GM19239 (cell line): ENCODE results near the gene MPO.
A peak's percentile ranks its signal among the peaks of the same experiment; 100 is the strongest.

Experiments used
- DNase-seq: peaks from one replicate; pipeline ENCODE4 v3.0.0; 2011; ENCODE audit warnings: low spot score; ENCODE audit not compliant: insufficient read length
- FAIRE-seq: peaks from 2 replicates; lab custom pipeline; 2011; peaks lifted over from hg19 to GRCh38; lab: Jason Lieb, UNC

Gene MPO

DNA sequence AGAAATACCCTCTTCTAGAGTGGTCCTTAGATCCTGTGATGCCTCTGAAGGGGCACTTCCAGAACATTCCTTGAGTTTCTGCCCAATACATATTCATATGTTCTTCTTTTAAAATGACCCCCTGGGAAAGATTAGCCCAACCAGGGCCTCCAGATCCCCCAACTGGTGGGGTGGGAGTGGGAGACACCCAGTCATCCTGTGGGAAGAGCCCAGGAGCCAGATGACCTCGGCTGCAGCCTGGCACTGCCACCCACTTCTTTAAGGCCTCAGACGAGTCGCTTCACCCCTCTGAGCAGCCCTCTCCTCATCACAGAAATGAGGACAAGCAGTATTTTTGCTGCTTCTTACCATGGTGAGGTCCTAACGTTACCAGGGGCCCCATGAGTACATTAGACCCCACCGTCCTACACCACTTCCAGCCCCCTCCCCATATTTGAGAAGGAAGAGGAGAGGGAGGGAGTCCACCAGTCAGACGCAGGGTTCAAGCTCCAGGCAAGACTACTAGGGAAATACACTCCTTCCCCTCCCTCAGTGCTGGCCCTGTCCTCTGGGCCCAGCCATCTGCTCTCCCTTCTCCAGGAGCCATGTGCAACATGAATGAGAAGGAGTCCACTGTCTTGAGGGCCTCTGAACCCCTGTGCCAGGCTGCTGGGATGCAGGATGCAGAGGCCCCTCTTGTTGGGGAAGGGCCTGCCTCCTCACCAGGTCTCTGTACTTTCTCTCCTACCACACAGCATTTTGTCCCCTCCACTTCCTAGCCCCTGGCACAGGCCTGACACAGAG is 11.8 kb downstream of the MPO start:
- no peak for DNase-seq
- no peak for FAIRE-seq

DNA sequence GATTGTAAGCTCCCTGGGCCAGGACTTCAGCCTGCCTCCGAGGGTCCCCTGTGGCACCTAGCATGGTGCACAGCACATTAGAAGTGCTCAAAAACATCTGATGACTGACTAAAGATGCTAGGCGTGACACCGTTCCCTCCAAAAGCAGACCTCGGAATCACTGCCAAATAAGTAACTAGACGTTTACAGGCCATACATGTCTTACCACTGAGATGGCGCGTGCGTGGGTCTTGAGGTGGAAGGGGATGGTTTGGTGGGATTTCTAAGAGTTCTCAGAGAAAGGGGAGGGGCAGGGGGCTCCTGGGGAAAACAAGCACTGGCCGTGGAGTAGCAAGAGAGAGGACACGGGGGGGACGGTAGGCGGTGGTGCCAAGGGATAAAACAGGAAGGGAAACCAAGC is 12.4 kb downstream of the MPO start:
- DNase-seq (no peak), FAIRE-seq (no peak)

DNA sequence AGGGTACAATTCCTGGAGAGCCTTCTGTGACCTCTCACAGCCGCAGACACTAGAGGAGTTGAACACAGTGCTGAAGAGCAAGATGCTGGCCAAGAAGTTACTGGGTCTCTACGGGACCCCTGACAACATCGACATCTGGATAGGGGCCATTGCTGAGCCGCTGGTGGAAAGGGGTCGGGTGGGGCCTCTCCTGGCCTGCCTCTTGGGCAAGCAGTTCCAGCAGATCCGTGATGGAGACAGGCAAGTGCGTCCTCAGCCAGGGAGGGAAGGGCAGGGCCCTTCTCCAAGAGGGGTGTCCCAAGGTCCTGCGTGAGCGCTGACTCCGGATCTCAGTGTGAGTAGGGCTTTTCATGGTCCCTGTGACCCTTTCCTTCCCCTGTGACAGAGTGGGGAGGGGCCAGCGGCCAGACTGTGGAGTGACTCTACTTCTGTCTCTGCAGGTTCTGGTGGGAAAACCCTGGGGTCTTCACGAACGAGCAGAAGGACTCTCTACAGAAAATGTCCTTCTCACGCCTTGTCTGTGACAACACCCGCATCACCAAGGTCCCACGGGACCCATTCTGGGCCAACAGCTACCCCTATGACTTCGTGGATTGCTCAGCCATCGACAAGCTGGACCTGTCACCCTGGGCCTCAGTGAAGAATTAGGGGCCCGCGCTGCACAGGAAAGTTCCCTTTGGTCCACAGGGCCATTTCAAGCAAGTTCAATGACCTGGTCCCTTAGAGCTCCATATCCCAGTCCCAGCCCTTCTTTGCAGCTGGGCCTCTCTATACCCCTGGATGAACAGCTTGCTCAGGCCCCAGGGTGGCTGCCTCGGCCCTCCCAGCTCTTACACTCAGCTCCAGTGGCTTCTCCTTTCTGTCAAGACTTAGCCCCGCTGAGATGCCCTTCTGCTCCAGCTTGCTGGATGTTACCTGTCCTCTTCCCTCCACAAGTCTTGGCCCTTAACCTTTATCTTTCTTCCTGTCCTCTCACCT is 13.1 kb downstream of the MPO start:
- DNase-seq = no peak
- no peak for FAIRE-seq

DNA sequence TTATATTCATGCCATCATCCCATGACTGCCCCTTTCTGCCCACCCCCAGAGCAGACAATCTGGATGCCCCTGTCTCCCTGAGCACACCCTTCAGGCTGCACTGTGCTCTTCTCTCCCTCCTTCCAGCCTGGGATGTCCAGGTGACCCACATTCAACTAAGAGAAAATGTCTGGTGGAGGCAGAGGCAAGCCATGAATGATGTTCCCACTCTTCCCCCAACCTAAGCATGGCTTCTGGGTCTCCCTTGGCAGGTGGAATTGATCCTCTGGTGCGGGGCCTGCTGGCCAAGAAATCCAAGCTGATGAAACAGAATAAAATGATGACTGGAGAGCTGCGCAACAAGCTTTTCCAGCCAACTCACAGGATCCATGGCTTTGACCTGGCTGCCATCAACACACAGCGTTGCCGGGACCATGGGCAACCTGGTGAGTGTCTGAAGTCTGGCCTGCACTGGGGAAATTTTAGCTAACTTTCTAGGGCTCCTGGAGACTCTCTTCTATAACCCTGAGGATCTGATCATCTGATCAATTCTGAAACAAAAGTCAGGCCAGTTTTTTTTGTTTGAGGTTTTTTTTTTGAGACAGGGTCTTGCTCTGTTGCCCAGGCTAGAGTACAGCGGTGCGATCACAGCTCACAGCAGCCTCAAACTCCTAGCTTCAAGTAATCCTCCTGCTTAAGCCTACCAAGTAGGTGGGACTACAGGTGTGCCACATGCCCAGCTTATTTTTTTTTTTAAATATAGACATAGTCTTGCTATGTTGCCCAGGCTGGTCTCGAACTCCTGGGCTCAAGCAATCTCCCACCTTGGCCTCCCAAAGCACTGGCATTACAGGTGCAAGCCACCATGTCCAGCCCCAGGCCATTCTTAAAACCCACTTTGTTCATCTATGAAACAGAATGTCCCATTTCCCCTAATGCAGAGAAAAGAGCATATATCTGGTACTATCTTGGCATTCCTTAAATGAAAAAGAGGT is 14.5 kb downstream of the MPO start:
- DNase-seq = no peak
- FAIRE-seq = no peak

DNA sequence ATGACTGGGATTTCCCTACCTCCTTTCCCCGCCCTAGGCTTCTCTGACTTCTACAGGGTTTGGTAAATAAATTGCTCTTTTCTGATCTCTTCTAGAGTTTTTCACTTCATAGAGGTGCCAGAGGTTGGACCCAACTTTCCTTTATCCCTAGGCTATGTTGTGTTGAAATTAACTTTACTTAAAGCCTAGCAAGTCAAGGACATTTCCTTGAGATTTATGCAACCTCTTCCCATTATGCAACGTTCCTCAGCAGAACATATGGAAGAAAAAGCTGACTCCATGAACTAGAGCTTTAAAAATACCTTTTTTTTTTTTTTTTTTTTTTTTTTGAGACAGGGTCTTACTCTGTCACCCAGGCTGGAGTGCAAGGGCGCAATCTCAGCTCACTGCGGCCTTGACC is 15.5 kb downstream of the MPO start:
- FAIRE-seq = no peak
- DNase-seq = no peak

DNA sequence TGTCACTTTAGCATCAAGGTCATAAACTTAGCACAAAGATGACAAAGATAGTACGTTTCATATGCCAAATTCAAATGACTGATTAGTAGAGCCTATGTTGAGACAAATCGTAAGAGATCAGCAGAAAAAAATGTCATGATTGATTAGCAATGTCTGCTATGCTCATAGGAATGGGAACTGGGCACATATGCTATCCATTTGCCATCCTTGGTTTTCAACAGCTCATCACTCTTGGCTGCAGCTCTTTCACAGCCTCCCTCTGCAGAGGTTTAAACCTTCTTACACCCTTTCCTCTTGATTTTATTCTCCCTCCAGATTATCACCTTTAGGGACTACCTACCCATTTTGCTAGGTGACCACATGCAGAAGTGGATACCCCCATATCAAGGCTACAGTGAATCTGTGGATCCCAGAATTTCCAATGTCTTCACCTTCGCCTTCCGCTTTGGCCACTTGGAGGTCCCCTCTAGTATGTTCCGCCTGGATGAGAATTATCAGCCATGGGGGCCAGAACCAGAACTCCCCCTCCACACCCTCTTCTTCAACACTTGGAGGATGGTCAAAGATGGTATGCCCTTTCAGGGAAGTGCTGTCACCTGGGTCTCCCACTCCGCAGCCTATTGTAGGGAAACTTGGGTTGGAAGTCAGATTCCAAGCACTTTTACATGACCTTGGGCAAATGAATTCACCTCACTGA is 16.2 kb downstream of the MPO start:
- no peak for FAIRE-seq

DNA sequence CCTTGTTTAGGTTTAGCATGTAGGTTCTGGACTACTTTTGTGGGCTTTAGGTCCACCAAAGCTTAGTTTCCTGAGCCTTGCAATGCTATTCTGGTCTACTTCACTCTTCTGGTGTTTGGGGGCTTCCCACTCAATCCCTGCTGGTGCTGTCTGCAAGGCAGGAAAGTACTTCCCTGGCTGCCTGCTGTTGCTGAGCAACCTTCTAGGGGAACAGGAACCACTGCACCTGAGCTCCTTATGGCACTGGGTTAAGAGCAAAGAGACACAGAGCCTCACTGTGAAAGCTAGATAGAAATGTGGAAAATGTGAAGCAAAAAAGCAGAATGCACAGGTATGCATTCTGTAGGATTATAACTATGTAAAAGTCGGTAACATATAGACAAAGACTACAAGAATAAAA is 17.0 kb downstream of the MPO start:
- no peak for FAIRE-seq
- no peak for DNase-seq

More for the DNA sequence above, 16.2 kb downstream of the MPO start:
- DNase-seq = no peak

DNA sequence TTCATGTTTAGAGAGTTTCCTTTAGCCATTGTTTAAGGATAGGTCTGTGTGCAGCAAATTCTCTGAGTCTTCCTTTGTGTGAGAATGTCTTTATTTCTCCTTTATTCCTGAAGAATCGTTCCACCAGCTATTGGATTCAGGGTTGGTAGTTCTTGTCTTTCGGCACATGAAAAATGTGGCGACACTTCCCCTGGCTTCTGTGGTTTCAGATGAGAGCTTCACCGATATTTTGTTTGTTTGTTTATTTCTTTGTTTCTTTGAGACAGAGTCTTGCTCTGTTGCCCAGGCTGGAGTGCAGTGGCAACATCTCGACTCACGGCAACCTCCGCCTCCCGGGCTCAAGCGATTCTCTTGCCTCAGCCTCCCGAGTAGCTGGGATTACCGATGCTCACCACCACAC is 18.6 kb downstream of the MPO start:
- FAIRE-seq = no peak
- DNase-seq = no peak

DNA sequence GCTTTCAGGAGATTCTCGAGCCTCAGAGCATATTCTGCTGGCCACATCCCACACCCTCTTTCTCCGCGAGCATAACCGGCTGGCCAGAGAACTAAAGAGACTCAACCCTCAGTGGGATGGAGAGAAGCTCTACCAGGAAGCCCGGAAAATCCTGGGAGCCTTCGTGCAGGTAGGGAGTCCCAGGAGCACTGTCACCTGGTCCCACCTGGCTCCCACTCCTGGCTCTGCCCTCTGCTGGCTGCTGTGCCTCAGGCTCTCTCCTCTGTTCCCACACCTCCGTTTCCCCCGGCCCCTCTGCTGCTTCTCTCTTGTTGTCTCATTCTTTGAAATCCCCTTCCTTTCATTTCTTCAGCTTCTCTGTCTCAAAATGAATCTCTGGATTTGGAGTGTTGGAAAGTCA is 25.9 kb downstream of the MPO start:
- DNase-seq (no peak), FAIRE-seq (no peak)

DNA sequence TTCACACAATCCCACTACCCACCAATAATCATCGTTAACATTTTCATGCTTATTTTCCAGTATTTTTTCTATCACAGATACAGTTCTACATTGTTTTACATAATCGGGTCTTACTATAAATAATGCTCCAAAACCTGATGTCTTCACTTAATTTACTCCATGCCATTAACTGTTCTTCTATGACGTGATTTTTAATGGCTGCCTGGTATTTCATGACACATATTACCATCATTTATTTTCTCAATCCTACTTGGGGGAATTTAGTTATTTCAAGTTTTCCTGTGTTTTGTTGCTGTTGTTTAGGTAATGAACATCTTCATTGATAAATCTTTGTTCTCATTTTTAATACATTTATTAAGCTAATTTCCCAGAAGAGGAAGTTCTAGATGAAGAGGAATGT is 27.7 kb downstream of the MPO start:
- FAIRE-seq = no peak
- DNase-seq = no peak

DNA sequence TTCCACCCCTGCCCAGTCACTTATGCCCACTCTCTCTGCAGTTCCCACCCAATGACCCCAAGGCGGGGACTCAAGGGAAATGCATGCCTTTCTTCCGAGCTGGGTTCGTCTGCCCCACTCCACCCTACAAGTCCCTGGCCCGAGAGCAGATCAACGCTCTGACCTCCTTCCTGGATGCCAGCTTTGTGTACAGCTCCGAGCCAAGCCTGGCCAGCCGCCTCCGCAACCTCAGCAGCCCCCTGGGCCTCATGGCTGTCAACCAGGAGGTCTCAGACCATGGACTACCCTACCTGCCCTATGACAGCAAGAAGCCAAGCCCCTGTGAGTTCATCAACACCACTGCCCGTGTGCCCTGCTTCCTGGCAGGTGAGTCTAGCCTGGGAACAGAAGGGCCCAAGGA is 28.6 kb downstream of the MPO start:
- DNase-seq = no peak
- no peak for FAIRE-seq

DNA sequence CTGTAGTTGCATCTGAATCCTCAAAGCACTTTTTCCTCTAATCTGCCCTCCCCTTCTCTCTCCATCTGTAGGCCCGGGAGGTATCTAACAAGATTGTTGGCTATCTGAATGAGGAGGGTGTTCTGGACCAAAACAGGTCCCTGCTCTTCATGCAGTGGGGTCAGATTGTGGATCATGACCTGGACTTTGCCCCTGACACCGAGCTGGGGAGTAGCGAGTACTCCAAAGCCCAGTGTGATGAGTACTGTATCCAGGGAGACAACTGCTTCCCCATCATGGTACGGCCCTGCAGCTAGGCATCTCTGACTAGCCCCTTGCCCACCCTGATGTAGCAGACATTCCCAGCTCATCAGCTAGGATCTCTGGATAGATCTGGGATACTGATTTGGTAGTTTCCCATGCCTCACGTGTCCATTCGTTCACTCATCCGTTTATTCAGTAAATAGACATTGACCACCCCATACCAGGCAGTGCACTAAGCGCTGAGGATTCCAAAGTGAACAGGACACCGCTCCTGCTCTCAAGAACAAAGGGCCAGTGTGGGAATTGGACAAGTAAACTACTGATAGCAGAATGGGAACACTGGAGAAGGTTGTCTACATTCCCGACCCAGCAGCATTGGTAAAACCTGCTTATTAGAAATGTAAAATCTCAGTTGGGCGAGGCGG is 30.3 kb downstream of the MPO start:
- FAIRE-seq (no peak), DNase-seq (no peak)

DNA sequence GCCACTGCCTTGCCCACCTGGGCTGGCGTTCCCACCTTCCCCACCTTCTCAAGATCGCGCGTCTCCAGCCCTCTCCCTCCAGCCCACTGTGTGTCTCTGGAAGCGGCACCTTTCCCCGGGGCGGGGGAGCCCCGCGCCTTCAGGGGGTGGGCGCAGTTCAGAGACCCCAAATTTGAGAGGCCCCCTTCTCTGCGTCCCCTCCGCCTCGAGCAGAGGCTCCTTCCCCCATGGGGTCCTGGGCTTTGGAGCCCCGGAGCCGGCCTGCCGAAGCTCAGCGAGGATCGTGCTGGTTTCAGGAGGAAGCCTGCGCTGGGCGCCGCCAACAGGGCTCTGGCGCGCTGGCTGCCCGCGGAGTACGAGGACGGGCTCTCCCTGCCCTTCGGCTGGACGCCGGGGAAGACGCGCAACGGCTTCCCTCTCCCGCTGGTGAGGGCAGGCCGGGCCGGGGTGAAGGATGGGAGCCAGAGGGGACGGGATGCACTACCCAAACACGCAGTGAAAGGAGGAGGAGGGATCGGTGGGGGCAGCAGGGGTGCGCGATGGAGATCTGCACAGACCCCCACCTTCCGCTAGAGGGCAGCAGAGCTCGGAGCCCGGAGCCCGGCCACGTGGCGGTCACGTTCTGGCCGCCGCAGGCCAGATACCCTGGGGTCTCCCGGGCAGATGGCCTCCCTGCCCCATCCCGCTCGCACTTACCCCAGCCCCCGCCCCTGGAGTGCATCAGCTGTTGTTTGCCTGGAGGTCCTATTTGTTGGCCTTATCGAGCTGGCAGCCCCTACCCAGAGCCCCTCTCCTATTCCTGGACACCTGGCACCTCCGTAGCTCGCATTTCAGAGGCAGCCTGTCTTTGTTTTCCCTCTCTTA is 31.2 kb downstream of the MPO start:
- DNase-seq (peak; percentile 88), FAIRE-seq (peak; percentile 83)

DNA sequence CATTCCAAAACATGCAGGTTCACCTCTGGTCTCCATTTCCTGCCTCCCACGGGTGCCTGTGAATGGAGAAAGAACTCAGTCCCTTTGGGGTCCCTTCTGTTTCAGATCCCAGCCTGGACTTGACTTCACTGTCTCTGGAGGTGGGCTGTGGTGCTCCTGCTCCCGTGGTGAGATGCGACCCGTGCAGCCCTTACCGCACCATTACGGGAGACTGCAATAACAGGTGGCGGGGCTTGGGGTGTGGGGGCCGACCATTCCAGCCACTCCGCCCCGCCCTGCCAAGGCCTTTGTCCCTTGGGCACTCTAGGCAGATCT is 31.8 kb downstream of the MPO start:
- FAIRE-seq = no peak
- DNase-seq = no peak

DNA sequence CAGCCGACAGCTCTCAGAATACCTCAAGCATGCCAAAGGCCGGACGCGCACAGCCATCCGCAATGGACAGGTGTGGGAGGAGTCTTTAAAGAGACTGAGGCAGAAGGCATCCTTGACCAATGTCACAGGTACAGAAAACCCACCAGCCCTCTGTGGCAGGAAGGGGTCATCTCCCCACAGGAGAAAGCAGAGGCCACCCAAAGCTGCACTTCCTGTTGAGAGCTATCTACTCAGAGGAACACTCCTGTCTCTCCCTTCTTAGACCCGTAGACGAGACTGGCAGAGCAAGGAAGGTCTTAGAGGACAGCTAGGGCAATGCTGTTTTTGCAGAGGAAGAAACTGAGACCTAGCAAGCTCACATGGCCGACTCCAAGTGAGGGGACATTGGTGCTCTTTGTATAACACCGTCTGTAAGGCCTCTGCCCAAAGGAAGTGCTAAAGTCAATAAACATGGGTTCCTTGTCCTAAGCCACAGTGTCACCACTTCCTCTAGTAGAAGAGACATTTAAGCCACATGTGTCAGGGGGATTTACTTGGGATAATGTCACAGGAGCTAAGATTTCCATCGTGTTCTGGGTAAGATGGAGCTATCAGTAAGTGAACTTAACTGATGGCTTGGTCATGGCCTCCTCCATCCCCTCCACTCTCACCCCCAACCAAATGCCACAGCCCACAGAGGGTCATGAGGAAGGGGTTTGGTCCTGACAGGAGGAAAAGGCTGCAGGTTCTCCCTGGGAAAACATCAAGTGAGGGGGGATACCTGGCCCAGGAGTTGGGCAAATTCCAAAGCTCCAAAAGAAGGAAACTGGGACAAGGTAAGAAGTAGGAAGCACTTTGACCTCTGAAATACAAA is 33.0 kb downstream of the MPO start:
- DNase-seq (no peak), FAIRE-seq (no peak)

DNA sequence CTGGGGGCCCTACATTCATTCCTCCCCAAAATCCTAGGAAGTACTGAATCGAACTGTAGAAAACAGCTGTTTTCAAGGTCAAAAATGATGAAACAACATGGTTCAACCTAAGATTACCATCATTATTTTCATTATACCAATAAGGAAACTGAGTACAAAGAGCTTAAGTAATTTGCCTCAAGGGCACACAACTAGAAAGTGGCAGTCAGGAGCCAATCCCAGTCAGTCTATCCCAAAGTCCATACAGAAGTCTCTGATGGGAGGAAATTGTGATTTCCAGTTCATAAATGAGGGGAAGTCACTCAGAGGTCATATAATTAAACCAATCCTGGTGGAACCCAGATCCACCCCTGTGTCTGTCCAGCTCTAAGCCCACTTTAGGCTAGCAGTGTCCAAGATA is 34.0 kb downstream of the MPO start:
- DNase-seq (no peak), FAIRE-seq (no peak)

DNA sequence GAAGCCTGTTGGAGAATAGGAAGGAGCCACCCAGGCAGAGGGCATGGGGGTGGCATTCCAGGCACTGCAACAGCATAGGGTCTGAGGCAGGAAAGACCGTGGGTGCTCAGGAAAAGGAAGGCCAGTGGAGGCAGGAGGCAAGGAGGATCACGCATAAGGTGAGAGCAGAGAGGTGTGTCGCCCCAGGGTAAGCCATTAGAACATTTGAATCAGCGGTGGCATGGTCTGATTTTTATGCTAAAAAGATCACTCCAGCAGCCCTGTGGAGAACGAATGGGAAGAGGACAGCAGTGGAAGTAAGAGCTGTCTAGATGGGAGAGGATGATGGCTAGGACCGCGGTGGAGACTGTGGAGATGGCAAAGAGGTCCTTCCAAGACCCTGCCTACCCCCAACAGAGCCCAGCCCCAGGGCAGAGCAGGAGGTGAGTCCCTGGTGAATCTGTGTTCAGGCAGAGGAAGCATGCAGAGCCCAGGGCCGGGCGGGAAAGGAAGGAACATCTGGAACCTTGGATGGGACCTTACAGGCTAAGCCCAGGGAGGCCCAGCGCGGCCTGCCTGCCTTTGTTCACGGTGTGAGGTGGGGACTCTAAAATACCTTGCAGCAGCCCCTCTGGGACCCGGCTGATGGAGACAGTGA is 34.5 kb downstream of the MPO start:
- DNase-seq (no peak), FAIRE-seq (no peak)
